A549 treated with RU486 at 1 μM for 4 hours (cell line): ENCODE results near the gene DHX57. TPM values are rescaled to one million over a fixed set of nuclear protein-coding genes. Genes with fewer than 3 reads are reported as not detected.

Experiments used
- total RNA-seq: library from RNA; stranded (reverse); fragments of 200-300 nt; extraction: Qiagen RNA extraction; gene quantifications from 5 replicates; pipeline ENCODE4 v1.2.3, GENCODE V29; 2022; ENCODE audit warnings: low read depth

Gene DHX57, protein sequence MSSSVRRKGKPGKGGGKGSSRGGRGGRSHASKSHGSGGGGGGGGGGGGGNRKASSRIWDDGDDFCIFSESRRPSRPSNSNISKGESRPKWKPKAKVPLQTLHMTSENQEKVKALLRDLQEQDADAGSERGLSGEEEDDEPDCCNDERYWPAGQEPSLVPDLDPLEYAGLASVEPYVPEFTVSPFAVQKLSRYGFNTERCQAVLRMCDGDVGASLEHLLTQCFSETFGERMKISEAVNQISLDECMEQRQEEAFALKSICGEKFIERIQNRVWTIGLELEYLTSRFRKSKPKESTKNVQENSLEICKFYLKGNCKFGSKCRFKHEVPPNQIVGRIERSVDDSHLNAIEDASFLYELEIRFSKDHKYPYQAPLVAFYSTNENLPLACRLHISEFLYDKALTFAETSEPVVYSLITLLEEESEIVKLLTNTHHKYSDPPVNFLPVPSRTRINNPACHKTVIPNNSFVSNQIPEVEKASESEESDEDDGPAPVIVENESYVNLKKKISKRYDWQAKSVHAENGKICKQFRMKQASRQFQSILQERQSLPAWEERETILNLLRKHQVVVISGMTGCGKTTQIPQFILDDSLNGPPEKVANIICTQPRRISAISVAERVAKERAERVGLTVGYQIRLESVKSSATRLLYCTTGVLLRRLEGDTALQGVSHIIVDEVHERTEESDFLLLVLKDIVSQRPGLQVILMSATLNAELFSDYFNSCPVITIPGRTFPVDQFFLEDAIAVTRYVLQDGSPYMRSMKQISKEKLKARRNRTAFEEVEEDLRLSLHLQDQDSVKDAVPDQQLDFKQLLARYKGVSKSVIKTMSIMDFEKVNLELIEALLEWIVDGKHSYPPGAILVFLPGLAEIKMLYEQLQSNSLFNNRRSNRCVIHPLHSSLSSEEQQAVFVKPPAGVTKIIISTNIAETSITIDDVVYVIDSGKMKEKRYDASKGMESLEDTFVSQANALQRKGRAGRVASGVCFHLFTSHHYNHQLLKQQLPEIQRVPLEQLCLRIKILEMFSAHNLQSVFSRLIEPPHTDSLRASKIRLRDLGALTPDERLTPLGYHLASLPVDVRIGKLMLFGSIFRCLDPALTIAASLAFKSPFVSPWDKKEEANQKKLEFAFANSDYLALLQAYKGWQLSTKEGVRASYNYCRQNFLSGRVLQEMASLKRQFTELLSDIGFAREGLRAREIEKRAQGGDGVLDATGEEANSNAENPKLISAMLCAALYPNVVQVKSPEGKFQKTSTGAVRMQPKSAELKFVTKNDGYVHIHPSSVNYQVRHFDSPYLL (N-terminal part only)
- 20.1 to 24.9 TPM (median 21.9 TPM) in 5 replicates for total RNA-seq

DNA sequence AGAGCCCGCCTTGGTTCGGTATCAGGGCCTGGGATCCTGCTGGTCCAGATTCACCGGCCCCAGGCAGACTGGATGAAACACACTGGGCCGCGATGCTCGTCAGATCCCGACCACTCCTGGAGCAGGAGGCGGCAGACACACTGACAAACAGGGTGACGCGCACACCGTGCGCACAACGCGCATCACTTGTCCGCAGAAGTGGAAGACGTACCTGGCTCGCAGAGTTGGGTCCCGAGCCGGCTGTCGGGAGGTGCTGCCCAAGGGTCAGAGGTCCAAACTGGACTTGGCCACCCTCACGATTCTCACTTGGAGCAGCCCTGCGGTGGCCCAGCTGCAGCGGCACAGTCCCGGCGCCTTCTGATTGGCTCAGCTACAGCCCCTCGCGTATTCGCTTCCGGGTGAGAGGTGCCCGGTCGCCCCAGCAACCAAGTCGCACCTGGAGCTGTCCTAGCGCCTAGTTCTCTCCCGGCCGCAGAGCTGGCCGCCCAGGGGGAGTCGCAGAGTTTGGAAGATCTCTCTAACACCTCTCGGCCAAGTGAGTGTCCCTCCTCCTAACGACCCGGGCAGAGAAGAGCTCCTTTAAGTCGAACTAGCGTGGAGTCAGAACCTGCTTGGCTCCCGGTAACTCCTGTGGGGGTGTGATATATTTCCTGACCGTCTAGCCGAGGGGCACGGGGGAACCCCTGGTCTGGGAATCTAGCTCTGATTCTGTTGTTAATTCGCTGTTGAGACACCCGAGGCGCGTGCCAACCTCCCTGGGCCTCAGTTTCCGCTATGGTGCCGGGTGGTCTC is at the start of gene DHX57, which contains the start of gene MORN2:
Gene DHX57, minus strand, starts transcription at position 359 of the 792 bp plus-strand sequence. CDS start 7,529 bp downstream, outside the sequence.
Gene MORN2, plus strand, starts transcription at position 401 of the 792 bp plus-strand sequence.

DNA sequence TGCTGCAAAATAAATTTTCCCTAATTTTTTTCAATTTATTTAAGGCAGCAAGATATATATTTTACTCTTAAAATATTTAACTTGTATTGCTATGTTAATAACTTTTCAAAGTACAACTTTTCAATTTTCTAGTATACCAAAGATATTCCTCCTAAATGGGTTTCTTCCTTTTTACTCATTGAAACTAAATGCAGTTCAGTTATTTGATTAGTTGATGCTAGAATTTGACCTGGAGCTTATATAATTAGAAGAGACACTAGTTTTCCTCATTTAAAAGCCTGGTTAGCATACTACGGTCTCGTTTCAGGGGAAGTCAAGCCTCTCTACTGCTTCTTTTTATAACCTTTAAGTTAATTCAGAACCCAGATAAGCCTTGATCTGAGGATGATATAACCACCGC is 13.8 kb upstream of the DHX57 start, which contains the start of gene ARHGEF33:
Gene ARHGEF33, plus strand, starts transcription at position 301 of the 400 bp plus-strand sequence. CDS start 29,573 bp downstream, outside the sequence.

DNA sequence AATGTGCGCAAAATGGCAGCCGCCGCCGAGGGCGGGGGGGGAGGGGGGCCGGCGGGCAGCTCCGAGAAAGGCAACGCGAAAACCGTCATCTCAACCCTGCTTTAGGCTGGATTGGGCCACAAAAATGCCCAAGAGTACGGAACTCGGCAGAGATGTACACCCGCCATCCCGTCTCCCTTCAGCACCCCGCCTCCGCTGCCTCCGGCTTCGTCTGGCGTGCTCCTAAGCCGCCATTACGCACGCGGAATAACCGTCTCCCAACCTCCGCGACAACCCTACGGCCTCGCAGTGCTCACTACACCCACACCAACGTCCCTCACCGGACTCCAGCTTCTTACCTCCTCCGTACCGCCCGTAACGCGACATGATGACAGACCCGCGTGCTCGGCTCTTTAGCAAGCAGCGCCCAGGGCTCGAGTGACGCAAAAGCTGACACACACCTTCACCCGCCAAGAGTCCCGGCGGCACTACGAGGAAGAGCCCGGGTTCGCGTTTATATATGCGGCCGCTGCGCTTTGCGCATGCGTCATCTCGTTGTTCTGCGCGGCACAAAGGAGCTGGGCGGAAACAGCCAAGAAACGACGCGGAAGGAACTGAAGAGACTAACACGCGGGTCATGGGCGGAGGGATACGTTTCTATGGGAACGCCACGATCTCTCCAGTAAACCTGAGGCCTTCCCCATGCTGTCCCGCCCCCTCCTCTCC is 124.7 kb downstream of the DHX57 start, which contains the start of gene SRSF7:
Gene SRSF7, minus strand, starts transcription at position 471 of the 705 bp plus-strand sequence. Its CDS starts 105 bp downstream, at position 366.

Other genes with a start within 250 kb of the DHX57 start
- 17.5 to 21.1 TPM (median 17.7 TPM) in 5 replicates for gene GALM, start 209.8 kb downstream of the DHX57 start, total RNA-seq
- 302 to 424 TPM (median 340 TPM) in 5 replicates for gene SRSF7, start 124.6 kb downstream of the DHX57 start, total RNA-seq
- gene GEMIN6, start 97.7 kb downstream of the DHX57 start, total RNA-seq = 40.1 to 59.0 TPM (median 41.1 TPM) in 5 replicates
- gene MORN2, start within 50 bp of the DHX57 start, total RNA-seq = 41.7 to 49.6 TPM (median 44.8 TPM) in 5 replicates
- 0.10 to 0.33 TPM (median 0.21 TPM) in 4 of 5 replicates, not detected in the other for gene ARHGEF33, start 13.9 kb upstream of the DHX57 start, total RNA-seq
- 13.2 to 17.1 TPM (median 15.4 TPM) in 5 replicates for gene SOS1, start 245.1 kb upstream of the DHX57 start, total RNA-seq